Breast epithelium (tissue), 4 donors: ENCODE data around the gene TALDO1. TPM values are rescaled to one million over a fixed set of nuclear protein-coding genes. Genes with fewer than 3 reads are reported as not detected.

ENCODE experiments used
- DNase-seq, 2 donors: peaks; one replicate each; pipeline ENCODE4 v3.0.0-alpha.2; 2019; ENCODE audit warnings: low spot score in 2 of 2
- H3K27ac ChIP-seq, 2 donors: fragments of 200-600 bp; sonication (generic) in 1 of 2; one replicate each; pipeline ENCODE4 v1.5.1; 2016 to 2019; ENCODE audit warnings: mild to moderate bottlenecking in 1 of 2
- H3K27me3 ChIP-seq, 2 donors: fragments of 200-600 bp; sonication (generic) in 1 of 2; one replicate each; pipeline versions ENCODE4 v1.5.1 to v1.6.0; 2017 to 2019; ENCODE audit warnings: control low read depth in 1 of 2, mild to moderate bottlenecking in 1 of 2
- H3K36me3 ChIP-seq: fragments of 200-600 bp; one replicate; pipeline ENCODE4 v1.5.1; 2019
- H3K4me1 ChIP-seq, 2 donors: fragments of 200-600 bp; sonication (generic); one replicate each; pipeline ENCODE4 v1.5.1; 2016 to 2019; ENCODE audit warnings: control low read depth in 1 of 2
- H3K4me3 ChIP-seq, 3 donors: fragments of 200-600 bp; sonication (generic); 1 replicate in 2 of 3; 2 replicates in 1 of 3; pipeline ENCODE4 v1.5.1; 2016 to 2019; ENCODE audit warnings: mild to moderate bottlenecking in 3 of 3, moderate library complexity in 2 of 3
- H3K9me3 ChIP-seq, 2 donors: fragments of 200-600 bp; sonication (generic) in 1 of 2; one replicate each; pipeline ENCODE4 v1.5.1; 2016 to 2019; ENCODE audit warnings: control low read depth in 1 of 2
- CTCF ChIP-seq, 3 donors: fragments of 450-650 bp; IDR thresholded peaks; one replicate each; pipeline ENCODE4 v1.5.1; 2016 to 2017; ENCODE audit warnings: antibody characterized with exemption in 3 of 3, mild to moderate bottlenecking in 3 of 3, moderate library complexity in 3 of 3
- POLR2A ChIP-seq: fragments of 450-650 bp; IDR thresholded peaks from one replicate; pipeline ENCODE4 v1.6.1; 2016; ENCODE audit warnings: antibody characterized with exemption, mild to moderate bottlenecking, moderate library complexity
- POLR2AphosphoS5 ChIP-seq, 3 donors: sonication (generic); formaldehyde crosslinking; IDR thresholded peaks; one replicate each; pipeline ENCODE4 v1.6.1; 2017; ENCODE audit warnings: antibody characterized with exemption in 3 of 3
- intact Hi-C: fragments of 100-400 bp; cut with DNase I; formaldehyde crosslinking; loops from one replicate; pipeline ENCODE4 v1.15.1; 2023; ENCODE audit warnings: low total_unique reads
- total RNA-seq, 3 donors: library from RNA; depleted of rRNA; stranded (reverse); fragments of >200 nt; gene quantifications; one replicate each; pipeline ENCODE4 v1.1.0, GENCODE V29; 2016

TALDO1 gene
- total RNA-seq, 3 donors from 2014 or later, result 137 to 239 (median 141) TPM

- intact Hi-C loops, result no loop called here
- H3K27ac ChIP-seq, result no peak overlapping the region
- H3K4me1 ChIP-seq, result no peaks in the 10 kb centered on the region
- TF ChIP-seq POLR2AphosphoS5 (IDR thresholded peaks at IDR 0.05), result no peak
- TF ChIP-seq CTCF (IDR thresholded peaks at IDR 0.05), result no peak
- no peaks in the 10 kb centered on the region for H3K9me3 ChIP-seq
- no peaks in the 10 kb centered on the region for H3K36me3 ChIP-seq
- no peaks in the 10 kb centered on the region for H3K27me3 ChIP-seq
- no peak for DNase-seq
- H3K4me3 ChIP-seq, result no peak overlapping the region
Measured at GRCh38 chr11:719214-720016, 27.8 kb upstream of the TALDO1 start.

GRCh38 chr11:720017-720641 is 27.1 kb upstream of the TALDO1 start:
- DNase-seq, result no peak
- no peak for TF ChIP-seq POLR2A
- no peak for TF ChIP-seq CTCF (IDR thresholded peaks at IDR 0.05)
- TF ChIP-seq POLR2AphosphoS5 (IDR thresholded peaks at IDR 0.05), result no peak
- intact Hi-C loops, result no loop called here
- Histone ChIP-seq H3K27ac (no peak overlapping the region), H3K4me1 (no peaks in the 10 kb centered on the region), H3K36me3 (no peaks in the 10 kb centered on the region), H3K4me3 (no peak overlapping the region), H3K9me3 (no peaks in the 10 kb centered on the region), H3K27me3 (no peaks in the 10 kb centered on the region)

- Histone ChIP-seq H3K9me3 (no peaks in the 10 kb centered on the region), H3K4me1 (peaks cover 0 to 3% of the 10 kb centered on the region in 2 donors), H3K27ac (no peak overlapping the region), H3K36me3 (no peaks in the 10 kb centered on the region), H3K4me3 (no peak overlapping the region), H3K27me3 (no peaks in the 10 kb centered on the region)
- intact Hi-C loops, result no loop called here
- no peak for DNase-seq
- TF ChIP-seq CTCF (IDR thresholded peaks at IDR 0.05), result no peak
Measured at GRCh38 chr11:720642-721246, 26.5 kb upstream of the TALDO1 start.

GRCh38 chr11:721247-721740 is 26.0 kb upstream of the TALDO1 start:
- H3K4me1 ChIP-seq, result peaks cover 0 to 8% of the 10 kb centered on the region in 2 donors
- no peak overlapping the region for H3K27ac ChIP-seq
- H3K27me3 ChIP-seq, result no peaks in the 10 kb centered on the region
- H3K9me3 ChIP-seq, result no peaks in the 10 kb centered on the region
- intact Hi-C loops, result no loop called here
- TF ChIP-seq POLR2A (no peak), CTCF (IDR thresholded peaks at IDR 0.05) (no peak), POLR2AphosphoS5 (IDR thresholded peaks at IDR 0.05) (no peak)
- H3K36me3 ChIP-seq, result no peaks in the 10 kb centered on the region
- no peak for DNase-seq
- no peak overlapping the region for H3K4me3 ChIP-seq
